HPDE6-E6E7 (cell line): Measurements from ENCODE around the gene HDGFL1.

ENCODE experiments used
- DNase-seq: peaks from one replicate; pipeline ENCODE4 v3.0.0; 2011; ENCODE audit warnings: missing footprints; ENCODE audit errors: extremely low spot score

HDGFL1 gene

DNA sequence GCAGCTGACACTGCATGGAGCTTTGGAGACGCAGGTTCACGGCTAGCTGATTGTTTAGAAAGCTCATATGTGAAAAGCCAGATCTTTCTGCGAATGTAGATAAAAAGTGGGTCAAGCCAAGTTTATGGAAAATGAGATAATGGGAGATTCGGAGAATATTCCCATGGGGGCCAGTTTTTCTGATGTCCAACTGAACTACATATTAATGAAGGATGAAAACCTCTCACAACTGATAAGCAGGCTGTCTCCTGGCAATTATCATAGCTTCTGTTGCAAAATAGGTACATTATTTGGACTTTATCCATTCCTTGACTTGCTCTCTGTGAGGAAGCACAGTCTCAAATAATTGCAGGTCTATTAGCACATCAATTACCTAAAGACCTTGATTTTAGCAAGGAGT, 21.1 kb downstream of the HDGFL1 start:
- no peak for DNase-seq

DNA sequence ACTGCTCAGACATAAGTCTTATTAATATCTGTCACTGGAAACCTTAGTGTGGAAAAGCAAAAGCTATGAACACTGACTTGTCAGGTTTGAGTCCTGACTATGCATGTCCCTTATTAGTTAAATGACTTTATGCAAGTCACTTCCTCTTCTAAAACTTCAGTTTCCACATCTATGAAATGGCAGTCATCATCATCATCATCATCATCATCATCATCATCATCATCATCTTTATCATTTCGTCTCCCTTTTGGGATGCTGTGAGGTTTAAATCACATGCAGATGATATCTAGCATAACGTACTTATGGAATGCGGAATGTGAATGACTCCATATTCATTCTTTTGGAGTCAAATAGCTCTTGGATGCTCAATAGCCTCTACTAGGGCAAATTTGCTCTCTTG, 24.5 kb downstream of the HDGFL1 start:
- no peak for DNase-seq

DNA sequence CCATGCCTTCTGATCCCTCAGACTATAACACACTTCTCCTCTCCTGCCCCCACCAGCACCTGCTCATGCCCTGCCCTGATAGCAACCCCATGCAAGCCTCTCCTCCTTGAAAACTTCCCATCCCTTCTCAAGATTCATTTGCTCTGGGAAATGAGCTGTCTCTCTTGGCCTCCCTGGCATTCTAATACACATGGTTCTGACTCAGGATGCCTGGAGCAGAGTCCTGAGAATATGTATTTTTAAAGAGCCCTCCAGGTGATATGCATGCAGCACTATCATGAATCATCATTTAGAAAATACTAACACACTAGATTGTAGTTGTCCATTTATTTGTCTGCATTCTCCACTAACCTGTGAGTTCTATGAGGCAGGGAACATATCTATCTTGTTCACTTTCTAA, 26.6 kb downstream of the HDGFL1 start:
- DNase-seq: peak; percentile 15

DNA sequence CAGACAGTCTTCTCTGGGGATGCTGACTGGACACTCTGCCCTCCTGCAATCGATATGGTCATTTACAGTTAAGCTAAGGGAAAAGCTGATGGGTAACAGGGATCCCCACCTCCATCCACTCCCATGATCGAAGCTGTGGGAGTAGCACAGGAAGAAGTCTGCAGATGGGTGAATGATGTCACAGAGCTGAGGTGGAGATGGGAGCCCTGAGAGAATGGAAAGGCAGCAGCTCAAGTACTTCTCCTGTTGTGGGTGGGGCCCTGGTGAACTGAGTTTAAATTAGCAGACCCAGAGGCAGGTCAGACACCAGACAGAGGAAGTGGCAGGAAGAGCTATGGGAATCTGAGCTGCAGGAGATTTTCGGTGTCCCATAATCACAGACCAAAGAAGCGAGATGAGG, 29.0 kb downstream of the HDGFL1 start:
- DNase-seq: no peak

DNA sequence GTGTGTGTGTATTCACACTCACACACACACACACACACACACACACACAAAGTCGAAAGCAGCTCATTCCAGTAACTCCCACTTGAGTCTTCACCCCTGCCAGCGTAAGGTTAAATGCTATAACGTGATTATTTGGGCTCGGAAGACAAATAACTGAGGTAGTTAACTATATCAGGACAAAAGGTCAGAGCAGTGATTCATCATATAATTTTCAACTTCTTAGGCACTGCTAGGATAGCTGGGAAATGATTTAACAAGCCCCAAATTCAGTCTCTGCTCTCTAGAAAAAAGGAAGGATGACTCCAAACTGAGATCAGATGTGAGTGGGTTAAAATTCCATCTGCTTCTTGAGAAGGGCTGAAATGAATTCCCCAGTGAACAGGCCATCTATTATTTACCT, 30.7 kb downstream of the HDGFL1 start:
- no peak for DNase-seq

DNA sequence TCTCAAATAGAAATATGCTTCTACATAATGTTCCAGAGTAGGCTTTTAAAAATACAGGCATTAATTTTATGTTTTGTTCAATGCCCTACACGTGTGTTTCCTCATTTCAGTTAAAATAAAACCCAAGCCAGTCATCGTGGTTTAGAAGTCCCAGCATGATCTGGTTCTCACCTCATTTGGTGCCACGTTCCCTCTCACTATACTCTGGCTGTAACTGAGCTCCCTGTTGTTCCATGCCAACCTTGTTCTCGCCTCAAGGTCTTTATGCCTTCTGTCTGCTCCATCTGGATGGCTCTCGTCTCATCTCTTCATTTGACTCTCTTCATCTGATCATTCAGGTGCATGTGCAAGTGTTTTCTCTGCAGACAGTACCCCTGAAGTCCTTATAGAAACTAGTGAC, 32.6 kb downstream of the HDGFL1 start:
- no peak for DNase-seq

DNA sequence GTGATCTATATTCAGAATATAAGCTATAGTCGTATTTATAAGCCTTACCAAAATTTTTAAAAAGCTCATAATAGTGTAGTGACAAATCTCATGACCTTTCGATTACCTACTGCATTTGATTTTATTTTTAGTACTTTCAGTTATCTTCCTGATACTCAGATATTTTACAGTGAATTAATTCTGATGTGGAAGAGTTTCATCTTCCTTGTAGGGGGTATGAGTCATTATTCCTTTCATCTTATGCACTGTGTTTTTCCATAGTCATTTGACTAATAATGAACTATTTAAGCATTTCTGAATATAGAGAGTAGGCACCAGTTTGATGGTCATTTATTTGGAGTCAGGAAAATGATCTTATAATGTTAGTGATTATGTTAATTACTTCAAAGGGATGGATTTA, 36.4 kb downstream of the HDGFL1 start:
- DNase-seq: no peak

DNA sequence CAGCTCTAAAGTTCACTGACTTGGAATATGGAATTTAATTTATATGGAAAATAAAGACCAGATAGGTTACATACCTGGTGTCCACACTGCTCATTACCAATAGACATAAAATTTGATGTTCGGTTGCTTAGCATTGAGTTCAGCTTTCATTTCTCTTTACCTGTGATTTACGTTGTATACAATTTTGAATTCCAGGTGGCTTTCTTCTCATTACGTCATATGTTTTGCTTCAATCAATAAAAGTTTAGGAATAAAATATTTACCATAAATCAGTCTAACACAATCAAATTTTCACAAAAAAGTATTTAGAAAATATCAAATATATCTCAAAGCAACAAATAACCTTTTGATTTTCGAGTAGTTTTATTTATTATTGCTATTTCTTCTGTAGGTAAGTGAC, 40.8 kb downstream of the HDGFL1 start:
- no peak for DNase-seq

DNA sequence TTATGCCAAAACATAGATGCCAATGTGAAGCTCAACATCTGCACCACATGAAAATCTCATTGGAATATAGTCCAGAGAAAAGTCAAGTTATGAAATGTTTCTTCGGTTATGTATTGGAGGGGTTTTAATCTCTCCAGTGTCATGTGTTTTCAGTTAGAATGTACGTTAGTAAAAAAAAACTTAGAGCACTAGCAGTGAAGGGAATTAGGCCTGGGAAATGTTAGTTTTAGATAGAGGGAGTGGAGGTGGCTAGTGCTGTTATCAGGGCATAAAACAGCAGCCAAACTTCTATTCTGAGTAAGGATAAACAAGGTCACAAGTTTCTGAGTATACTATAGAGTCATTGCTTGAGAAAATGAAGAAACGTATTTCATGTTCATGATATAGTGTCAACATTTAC, 42.9 kb downstream of the HDGFL1 start:
- no peak for DNase-seq

DNA sequence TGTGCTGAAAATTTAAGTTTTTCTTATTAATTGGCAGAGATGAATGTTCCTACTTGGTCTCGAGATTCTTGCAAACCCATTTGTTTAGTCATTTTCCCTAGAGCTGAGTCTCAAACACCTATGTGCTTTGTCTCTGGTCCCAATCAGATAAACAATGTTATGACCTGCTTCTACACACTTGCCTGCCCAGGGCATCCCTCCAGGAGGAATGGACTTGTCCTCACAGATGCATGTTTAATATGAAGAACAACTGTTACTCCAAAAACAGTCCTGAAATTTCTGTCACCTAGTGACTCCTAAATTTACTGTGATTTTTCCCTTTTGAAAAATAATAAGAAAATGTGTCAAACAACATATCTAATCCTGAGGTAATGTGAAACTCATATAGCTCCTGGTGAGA, 43.7 kb downstream of the HDGFL1 start:
- DNase-seq: no peak

DNA sequence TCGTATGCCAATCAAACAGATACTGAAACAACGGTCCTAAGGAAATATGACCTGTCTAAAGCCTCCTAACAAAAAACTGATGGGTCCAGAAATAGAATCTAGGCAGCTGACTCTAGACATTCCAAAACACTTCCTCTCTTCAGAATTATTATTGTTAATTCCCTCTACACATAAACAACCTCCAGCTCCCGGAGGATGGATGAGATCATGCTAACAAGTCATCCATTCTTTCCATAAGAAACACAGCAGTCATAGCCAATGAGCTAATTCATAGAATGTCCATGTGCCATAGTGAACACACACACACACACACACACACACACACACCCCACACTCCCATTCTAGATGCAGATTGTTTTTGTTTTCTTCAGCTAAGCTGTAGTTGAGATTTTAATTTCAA, 44.3 kb downstream of the HDGFL1 start:
- no peak for DNase-seq

DNA sequence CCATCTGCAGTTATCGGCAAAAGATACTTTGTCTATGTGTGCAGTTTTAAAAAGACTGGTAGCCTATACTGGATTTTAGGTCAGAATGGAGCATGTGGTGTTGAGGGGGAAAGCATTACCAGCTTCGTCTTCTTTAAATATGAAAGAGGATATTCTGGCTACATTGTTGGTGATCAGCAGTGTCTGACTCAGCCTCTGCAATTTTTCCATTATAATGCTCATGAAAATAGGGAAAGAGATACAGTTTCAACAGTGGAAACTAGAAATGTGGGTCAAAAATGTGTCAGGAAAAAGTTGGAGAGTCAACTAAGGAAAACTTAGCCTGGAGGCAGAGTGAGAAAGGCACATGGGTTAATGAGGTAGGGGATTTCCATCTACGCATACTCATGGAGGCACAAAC, 45.2 kb downstream of the HDGFL1 start:
- DNase-seq: no peak

DNA sequence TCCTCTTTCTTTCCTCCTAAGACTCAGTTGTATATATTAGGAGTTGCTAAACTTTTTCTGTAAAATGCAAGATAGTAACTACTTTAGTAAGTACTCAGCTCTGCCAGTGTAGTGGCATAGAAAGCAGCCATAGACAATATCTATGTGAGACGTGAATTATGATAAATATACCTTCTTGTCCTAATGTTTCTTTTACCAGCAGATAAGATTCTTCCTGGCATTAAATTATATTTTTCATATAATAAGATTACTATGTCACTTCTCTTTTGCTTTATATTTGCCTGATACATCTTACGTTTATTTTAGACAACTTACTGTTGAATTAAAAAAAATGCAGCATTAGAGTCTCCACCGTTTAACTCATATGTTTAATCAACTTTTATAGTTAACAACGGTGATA, 51.7 kb downstream of the HDGFL1 start:
- DNase-seq: no peak
